Peyer's patch (tissue), 4 donors: ENCODE measurements around the gene AMPD1. TPM values are rescaled to one million over a fixed set of nuclear protein-coding genes. Genes with fewer than 3 reads are reported as not detected.

Experiments
- DNase-seq, 3 donors: peaks; one replicate each; pipeline ENCODE4 v3.0.0-alpha.2; 2017 to 2019
- H3K27ac ChIP-seq, 4 donors: fragments of 200-600 bp; sonication (generic); one replicate each; pipeline ENCODE4 v1.5.1; 2016 to 2019
- H3K27me3 ChIP-seq, 2 donors: fragments of 200-600 bp; sonication (generic); one replicate each; pipeline ENCODE4 v1.5.1; 2019
- H3K36me3 ChIP-seq, 3 donors: fragments of 200-600 bp; sonication (generic); one replicate each; pipeline ENCODE4 v1.5.1; 2016 to 2019
- H3K4me1 ChIP-seq, 4 donors: fragments of 200-600 bp; sonication (generic); one replicate each; pipeline ENCODE4 v1.5.1; 2016 to 2019
- H3K4me3 ChIP-seq, 4 donors: fragments of 200-600 bp; sonication (generic); 1 replicate in 3 of 4; 2 replicates in 1 of 4; pipeline ENCODE4 v1.5.1; 2016 to 2019; ENCODE audit warnings: mild to moderate bottlenecking in 1 of 4
- H3K9me3 ChIP-seq, 4 donors: fragments of 200-600 bp; sonication (generic); one replicate each; pipeline ENCODE4 v1.5.1; 2016 to 2019; ENCODE audit warnings: mild to moderate bottlenecking in 1 of 4
- CTCF ChIP-seq, 6 experiments: fragments of 450-650 bp in 4 of 6; fragments of 200-600 bp in 2 of 6; sonication (generic) in 1 of 6; IDR thresholded peaks; one replicate each; pipeline ENCODE4 v1.5.1; 2017 to 2019; ENCODE audit warnings: antibody characterized with exemption in 6 of 6, mild to moderate bottlenecking in 3 of 6, moderate library complexity in 1 of 6
- POLR2A ChIP-seq, 2 donors: fragments of 450-650 bp; IDR thresholded peaks; one replicate each; pipeline ENCODE4 v1.5.1; 2017; ENCODE audit warnings: antibody characterized with exemption in 2 of 2, mild to moderate bottlenecking in 2 of 2, moderate library complexity in 2 of 2
- total RNA-seq, 4 donors: library from RNA; depleted of rRNA; stranded (reverse); fragments of >200 nt; gene quantifications; one replicate each; pipeline ENCODE4 v1.1.0, GENCODE V29; 2016

AMPD1 gene
- total RNA-seq, 4 donors from 2014 or later: 1.2 to 4.4 (median 2.5) TPM; not detected in 1

- TF ChIP-seq CTCF (IDR thresholded peaks at IDR 0.05) (no peak), POLR2A (IDR thresholded peaks at IDR 0.05) (no peak)
- no peak for DNase-seq
Measured at GRCh38 chr1:114685851-114686250, 9.5 kb downstream of the AMPD1 start.

GRCh38 chr1:114677691-114678090 lies 17.7 kb downstream of the AMPD1 start:
- no peak for DNase-seq
- H3K9me3 ChIP-seq: no peaks in the 10 kb centered on the region
- H3K4me3 ChIP-seq: no peak overlapping the region
- TF ChIP-seq POLR2A (IDR thresholded peaks at IDR 0.05) (no peak), CTCF (IDR thresholded peaks at IDR 0.05) (no peak)
- H3K27ac ChIP-seq: no peak overlapping the region
- H3K27me3 ChIP-seq: no peaks in the 10 kb centered on the region
- H3K4me1 ChIP-seq: no peaks in the 10 kb centered on the region
- H3K36me3 ChIP-seq: no peaks in the 10 kb centered on the region

More at GRCh38 chr1:114685851-114686250, 9.5 kb downstream of the AMPD1 start:
- Histone ChIP-seq H3K36me3 (no peaks in the 10 kb centered on the region), H3K27ac (no peak overlapping the region), H3K4me3 (no peak overlapping the region), H3K9me3 (no peaks in the 10 kb centered on the region), H3K27me3 (no peaks in the 10 kb centered on the region), H3K4me1 (no peaks in the 10 kb centered on the region)

- no peaks in the 10 kb centered on the region for H3K36me3 ChIP-seq
- H3K4me3 ChIP-seq: no peak overlapping the region
- TF ChIP-seq CTCF (IDR thresholded peaks at IDR 0.05) (no peak), POLR2A (IDR thresholded peaks at IDR 0.05) (no peak)
- no peak for DNase-seq
- H3K4me1 ChIP-seq: no peaks in the 10 kb centered on the region
- no peaks in the 10 kb centered on the region for H3K27me3 ChIP-seq
- no peaks in the 10 kb centered on the region for H3K9me3 ChIP-seq
- no peak overlapping the region for H3K27ac ChIP-seq
Measured at GRCh38 chr1:114676115-114676514, 19.2 kb downstream of the AMPD1 start.

- H3K4me1 ChIP-seq: peaks cover 0 to 7% (median 0%) of the 10 kb centered on the region in 4 donors
- no peak for TF ChIP-seq POLR2A (IDR thresholded peaks at IDR 0.05)
- no peak for TF ChIP-seq CTCF (IDR thresholded peaks at IDR 0.05)
- no peak overlapping the region for H3K27ac ChIP-seq
- no peak for DNase-seq
- H3K4me3 ChIP-seq: no peak overlapping the region
- H3K27me3 ChIP-seq: no peaks in the 10 kb centered on the region
- H3K9me3 ChIP-seq: no peaks in the 10 kb centered on the region
- no peaks in the 10 kb centered on the region for H3K36me3 ChIP-seq
Measured at GRCh38 chr1:114671939-114672275, 23.4 kb downstream of the AMPD1 start.

GRCh38 chr1:114671011-114671938 lies 24.1 kb downstream of the AMPD1 start:
- Histone ChIP-seq H3K27me3 (no peaks in the 10 kb centered on the region), H3K9me3 (no peaks in the 10 kb centered on the region), H3K27ac (no peak overlapping the region), H3K4me1 (peaks cover 0 to 7% (median 0%) of the 10 kb centered on the region in 4 donors), H3K4me3 (no peak overlapping the region), H3K36me3 (no peaks in the 10 kb centered on the region)
- TF ChIP-seq POLR2A (IDR thresholded peaks at IDR 0.05) (no peak), CTCF (IDR thresholded peaks at IDR 0.05) (peak in 5 of 6 experiments; percentile 22 to 47 (median 37))
- no peak for DNase-seq
